ENCODE measurements around the gene HOMER2.
"Not testable (repeated sequence)": the region's sequence is repeated elsewhere in the genome, so short reads cannot be mapped to it uniquely, and the experiment has no call there.

The HOMER2 gene

GRCh38 chr15:82838096-82838735 lies 114.3 kb downstream of the HOMER2 start:
- in situ Hi-C loops (cut with MboI; ENCODE audit: low sequenced_read_pairs) = no loop called here

- in situ Hi-C loops (cut with MboI; ENCODE audit: low sequenced_read_pairs) = no loop called here
Observed at GRCh38 chr15:82835391-82835917, 117.1 kb downstream of the HOMER2 start.

GRCh38 chr15:82833362-82833682 lies 119.2 kb downstream of the HOMER2 start:
- in situ Hi-C loops (cut with MboI; ENCODE audit: low sequenced_read_pairs) = no loop called here

- in situ Hi-C loops (cut with MboI; ENCODE audit: low sequenced_read_pairs) = no loop called here
Observed at GRCh38 chr15:82832601-82833361, 119.7 kb downstream of the HOMER2 start.

- in situ Hi-C loops (cut with MboI; ENCODE audit: low sequenced_read_pairs) = no loop called here
Observed at GRCh38 chr15:82831894-82832600, 120.5 kb downstream of the HOMER2 start.

- in situ Hi-C loops (cut with MboI; ENCODE audit: low sequenced_read_pairs) = no loop called here
Observed at GRCh38 chr15:82830427-82831173, 121.9 kb downstream of the HOMER2 start.

- in situ Hi-C loops (cut with MboI; ENCODE audit: low sequenced_read_pairs) = no loop called here
Observed at GRCh38 chr15:82829234-82829633, 123.3 kb downstream of the HOMER2 start.

GRCh38 chr15:82828075-82828474 lies 124.4 kb downstream of the HOMER2 start:
- in situ Hi-C loops (cut with MboI; ENCODE audit: low sequenced_read_pairs) = no loop called here

GRCh38 chr15:82823049-82823448 lies 129.5 kb downstream of the HOMER2 start:
- in situ Hi-C loops (cut with MboI; ENCODE audit: low sequenced_read_pairs) = no loop called here

GRCh38 chr15:82821851-82822250 lies 130.7 kb downstream of the HOMER2 start:
- in situ Hi-C loops (cut with MboI; ENCODE audit: low sequenced_read_pairs) = not testable (repeated sequence)

GRCh38 chr15:82821396-82821795 lies 131.1 kb downstream of the HOMER2 start:
- in situ Hi-C loops (cut with MboI; ENCODE audit: low sequenced_read_pairs) = not testable (repeated sequence)

- in situ Hi-C loops (cut with MboI; ENCODE audit: low sequenced_read_pairs) = no loop called here
Observed at GRCh38 chr15:82820128-82820527, 132.4 kb downstream of the HOMER2 start.

- in situ Hi-C loops (cut with MboI; ENCODE audit: low sequenced_read_pairs) = no loop called here
Observed at GRCh38 chr15:82812994-82813393, 139.5 kb downstream of the HOMER2 start.

- in situ Hi-C loops (cut with MboI; ENCODE audit: low sequenced_read_pairs) = no loop called here
Observed at GRCh38 chr15:82810890-82811426, 141.6 kb downstream of the HOMER2 start.

- in situ Hi-C loops (cut with MboI; ENCODE audit: low sequenced_read_pairs) = no loop called here
Observed at GRCh38 chr15:82810061-82810889, 142.2 kb downstream of the HOMER2 start.

GRCh38 chr15:82809308-82810060 lies 143.0 kb downstream of the HOMER2 start, which contains the start of gene WHAMM:
WHAMM (plus strand) TSS chr15:82809628; CDS start chr15:82809727, 99 bp downstream.
- in situ Hi-C loops (cut with MboI; ENCODE audit: low sequenced_read_pairs) = no loop called here

GRCh38 chr15:82808634-82809041 lies 143.9 kb downstream of the HOMER2 start:
- in situ Hi-C loops (cut with MboI; ENCODE audit: low sequenced_read_pairs) = no loop called here

- in situ Hi-C loops (cut with MboI; ENCODE audit: low sequenced_read_pairs) = no loop called here
Observed at GRCh38 chr15:82807920-82808633, 144.4 kb downstream of the HOMER2 start.

All from hTERT RPE-1 (cell line).